ENCODE results near the gene KDM8. TPM values are rescaled to one million over a fixed set of nuclear protein-coding genes. Genes with fewer than 3 reads are reported as not detected.

Gene KDM8
- total RNA-seq, 1 donor from 2014 or later = 9.6 TPM

DNA sequence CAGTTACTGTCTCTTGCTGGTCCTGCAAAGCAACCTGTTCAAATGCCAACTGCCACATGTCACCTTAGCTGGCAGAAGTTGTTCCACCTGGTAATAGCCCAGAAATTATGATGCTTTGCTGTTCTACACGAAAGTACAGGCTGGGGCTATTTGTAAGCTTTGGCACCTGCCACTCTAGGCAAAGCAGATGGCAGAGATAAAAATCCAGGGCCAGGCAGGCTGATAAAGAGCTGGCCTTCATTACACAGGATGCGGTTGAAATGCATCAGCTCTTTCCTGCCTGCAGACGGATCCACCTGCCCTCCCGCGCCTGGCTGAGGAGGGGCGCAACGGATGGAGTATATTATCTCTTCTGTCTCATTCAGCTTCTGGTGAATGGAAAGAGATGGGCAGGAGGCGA lies 29.3 kb upstream of the KDM8 start:
- no peak for DNase-seq
- Mint-ChIP-seq H3K9me3 (ENCODE audit: unreplicated experiment) (no peaks in the 10 kb centered on the region), H3K27ac (ENCODE audit: unreplicated experiment) (no peak overlapping the region), H3K36me3 (ENCODE audit: unreplicated experiment) (peaks cover 8% of the 10 kb centered on the region), H3K4me3 (ENCODE audit: unreplicated experiment) (no peak overlapping the region), H3K27me3 (ENCODE audit: unreplicated experiment) (no peaks in the 10 kb centered on the region), H3K4me1 (ENCODE audit: low read depth, unreplicated experiment) (no peaks in the 10 kb centered on the region)
- TF ChIP-seq, protein P1, sequence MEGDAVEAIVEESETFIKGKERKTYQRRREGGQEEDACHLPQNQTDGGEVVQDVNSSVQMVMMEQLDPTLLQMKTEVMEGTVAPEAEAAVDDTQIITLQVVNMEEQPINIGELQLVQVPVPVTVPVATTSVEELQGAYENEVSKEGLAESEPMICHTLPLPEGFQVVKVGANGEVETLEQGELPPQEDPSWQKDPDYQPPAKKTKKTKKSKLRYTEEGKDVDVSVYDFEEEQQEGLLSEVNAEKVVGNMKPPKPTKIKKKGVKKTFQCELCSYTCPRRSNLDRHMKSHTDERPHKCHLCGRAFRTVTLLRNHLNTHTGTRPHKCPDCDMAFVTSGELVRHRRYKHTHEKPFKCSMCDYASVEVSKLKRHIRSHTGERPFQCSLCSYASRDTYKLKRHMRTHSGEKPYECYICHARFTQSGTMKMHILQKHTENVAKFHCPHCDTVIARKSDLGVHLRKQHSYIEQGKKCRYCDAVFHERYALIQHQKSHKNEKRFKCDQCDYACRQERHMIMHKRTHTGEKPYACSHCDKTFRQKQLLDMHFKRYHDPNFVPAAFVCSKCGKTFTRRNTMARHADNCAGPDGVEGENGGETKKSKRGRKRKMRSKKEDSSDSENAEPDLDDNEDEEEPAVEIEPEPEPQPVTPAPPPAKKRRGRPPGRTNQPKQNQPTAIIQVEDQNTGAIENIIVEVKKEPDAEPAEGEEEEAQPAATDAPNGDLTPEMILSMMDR (IDR thresholded peaks at IDR 0.05; ENCODE audit: partially characterized antibody, unreplicated experiment) = no peak

DNA sequence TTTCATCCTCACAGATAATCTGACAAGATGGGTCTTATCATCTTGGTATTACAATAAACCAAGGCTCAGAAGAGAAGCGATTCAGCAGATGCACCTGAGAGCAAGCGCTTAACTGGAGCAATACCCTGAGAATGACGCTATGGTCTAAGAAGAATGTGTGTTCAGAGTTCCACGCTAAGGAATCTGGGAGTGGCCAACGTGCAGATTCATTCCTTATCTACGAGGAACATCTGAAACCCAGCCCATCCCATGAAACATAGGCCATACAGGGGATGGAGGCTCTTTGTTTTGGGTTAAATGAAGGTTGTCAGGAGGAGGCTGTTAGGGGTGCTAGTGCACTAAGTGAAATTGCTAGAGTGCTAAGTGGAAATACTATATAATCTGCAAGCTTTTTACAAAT lies 28.5 kb upstream of the KDM8 start:
- TF ChIP-seq, protein P1 (IDR thresholded peaks at IDR 0.05; ENCODE audit: partially characterized antibody, unreplicated experiment) = no peak
- Mint-ChIP-seq H3K36me3 (ENCODE audit: unreplicated experiment) (peaks cover 8% of the 10 kb centered on the region), H3K27me3 (ENCODE audit: unreplicated experiment) (no peaks in the 10 kb centered on the region), H3K27ac (ENCODE audit: unreplicated experiment) (no peak overlapping the region), H3K4me1 (ENCODE audit: low read depth, unreplicated experiment) (no peaks in the 10 kb centered on the region), H3K9me3 (ENCODE audit: unreplicated experiment) (no peaks in the 10 kb centered on the region), H3K4me3 (ENCODE audit: unreplicated experiment) (no peak overlapping the region)
- no peak for DNase-seq

DNA sequence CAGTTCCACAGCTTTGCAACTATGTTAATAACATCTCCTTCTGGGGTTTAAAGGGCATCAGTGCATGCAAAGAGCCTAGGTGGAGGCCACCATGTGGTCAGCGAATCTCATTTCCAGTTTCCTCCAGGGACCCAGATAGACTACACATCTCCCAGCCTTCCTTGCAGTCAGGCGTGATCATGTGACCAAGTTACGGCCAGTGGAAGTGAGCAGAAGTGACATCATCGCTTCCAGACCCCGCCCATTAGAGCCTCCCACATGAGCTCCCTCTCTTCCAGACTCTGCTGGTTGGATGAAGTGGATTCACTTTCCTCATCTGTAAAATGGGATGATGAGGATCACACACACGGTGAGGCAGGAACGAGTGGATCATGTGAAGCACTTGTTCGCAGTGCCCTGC lies 27.4 kb upstream of the KDM8 start:
- no peak overlapping the region for H3K4me3 Mint-ChIP-seq (ENCODE audit: unreplicated experiment)
- DNase-seq = no peak
- H3K27ac Mint-ChIP-seq (ENCODE audit: unreplicated experiment) = no peak overlapping the region
- H3K9me3 Mint-ChIP-seq (ENCODE audit: unreplicated experiment) = no peaks in the 10 kb centered on the region
- peaks cover under 1% of the 10 kb centered on the region for H3K4me1 Mint-ChIP-seq (ENCODE audit: low read depth, unreplicated experiment)
- H3K27me3 Mint-ChIP-seq (ENCODE audit: unreplicated experiment) = no peaks in the 10 kb centered on the region
- H3K36me3 Mint-ChIP-seq (ENCODE audit: unreplicated experiment) = peaks cover 8% of the 10 kb centered on the region
- TF ChIP-seq, protein P1 (IDR thresholded peaks at IDR 0.05; ENCODE audit: partially characterized antibody, unreplicated experiment) = no peak

DNA sequence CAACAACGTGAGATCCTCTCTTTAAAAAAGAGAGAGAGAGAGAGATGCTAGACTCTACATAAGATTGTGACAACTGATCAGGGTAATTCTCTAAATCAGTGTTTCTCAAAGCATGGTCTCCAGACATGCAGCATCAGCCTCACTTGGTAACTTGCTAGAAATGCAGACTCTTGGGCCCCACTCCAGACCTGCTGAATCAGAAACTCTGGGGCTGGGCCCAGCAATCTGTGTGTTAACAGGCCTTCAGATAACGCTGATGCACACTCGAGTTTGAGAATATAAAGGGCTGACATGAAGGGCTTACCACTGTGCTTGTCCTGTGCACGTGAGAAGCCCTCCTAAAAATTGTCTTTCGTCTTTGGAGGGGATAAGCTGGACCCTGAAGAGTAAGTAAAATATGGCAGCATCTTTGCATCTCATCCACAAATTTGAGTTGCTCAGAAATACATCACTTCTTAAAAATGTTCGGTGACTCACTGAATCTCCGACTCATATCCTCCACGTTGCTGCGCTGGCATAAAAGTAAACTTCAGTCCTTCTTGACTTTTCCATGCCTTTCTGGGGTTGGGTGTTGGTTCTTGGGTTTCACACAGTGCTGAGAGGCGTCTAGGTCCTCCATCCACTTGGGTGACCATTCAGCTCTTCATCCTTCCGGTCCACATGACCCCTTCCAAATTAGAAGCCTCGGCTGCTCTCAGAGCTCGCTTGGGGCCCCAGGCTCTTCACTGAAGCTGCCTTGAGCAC lies 26.1 kb upstream of the KDM8 start:
- no peaks in the 10 kb centered on the region for H3K27me3 Mint-ChIP-seq (ENCODE audit: unreplicated experiment)
- no peak overlapping the region for H3K4me3 Mint-ChIP-seq (ENCODE audit: unreplicated experiment)
- H3K9me3 Mint-ChIP-seq (ENCODE audit: unreplicated experiment) = no peaks in the 10 kb centered on the region
- H3K4me1 Mint-ChIP-seq (ENCODE audit: low read depth, unreplicated experiment) = peaks cover 5% of the 10 kb centered on the region
- H3K36me3 Mint-ChIP-seq (ENCODE audit: unreplicated experiment) = peaks cover 2% of the 10 kb centered on the region
- TF ChIP-seq, protein P1 (IDR thresholded peaks at IDR 0.05; ENCODE audit: partially characterized antibody, unreplicated experiment) = no peak
- no peak overlapping the region for H3K27ac Mint-ChIP-seq (ENCODE audit: unreplicated experiment)
- no peak for DNase-seq

DNA sequence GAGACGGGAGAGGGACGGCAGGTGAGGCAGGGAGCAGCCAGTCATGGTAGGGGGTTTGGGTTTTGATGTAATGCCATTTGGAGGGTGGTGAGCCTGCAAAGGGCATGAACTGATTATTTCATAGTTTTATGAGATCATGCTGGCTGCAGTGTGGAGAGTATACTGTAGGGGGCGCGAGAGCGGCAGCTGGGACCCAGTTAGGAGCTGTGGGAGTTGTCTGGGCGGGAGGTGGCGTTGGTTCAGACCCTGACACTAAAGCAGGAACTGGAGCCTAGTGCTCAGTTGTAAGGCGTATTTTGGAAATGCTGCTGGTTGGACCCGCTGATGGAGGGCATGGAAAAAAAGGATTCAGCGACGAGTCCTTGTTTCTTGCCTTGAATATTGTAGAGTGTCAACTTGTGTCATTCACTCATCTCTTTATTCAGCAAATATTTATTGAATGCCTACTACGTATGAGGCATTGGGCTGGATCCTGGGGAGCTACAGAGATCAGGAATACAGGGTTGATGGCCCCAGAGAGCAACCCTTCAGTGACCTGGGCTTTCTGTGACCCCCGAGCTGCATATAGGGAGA lies 23.7 kb upstream of the KDM8 start:
- no peak overlapping the region for H3K27ac Mint-ChIP-seq (ENCODE audit: unreplicated experiment)
- TF ChIP-seq, protein P1 (IDR thresholded peaks at IDR 0.05; ENCODE audit: partially characterized antibody, unreplicated experiment) = peak; percentile 87
- H3K4me3 Mint-ChIP-seq (ENCODE audit: unreplicated experiment) = no peak overlapping the region
- peaks cover 5% of the 10 kb centered on the region for H3K4me1 Mint-ChIP-seq (ENCODE audit: low read depth, unreplicated experiment)
- no peaks in the 10 kb centered on the region for H3K9me3 Mint-ChIP-seq (ENCODE audit: unreplicated experiment)
- H3K36me3 Mint-ChIP-seq (ENCODE audit: unreplicated experiment) = no peaks in the 10 kb centered on the region
- H3K27me3 Mint-ChIP-seq (ENCODE audit: unreplicated experiment) = no peaks in the 10 kb centered on the region
- peak; percentile 86 for DNase-seq

Data from glutamatergic neuron (in vitro differentiated cells).